Measurements from ENCODE around the gene MCTP2.

GRCh38 chr15:94532226-94532625 lies 300.9 kb downstream of the MCTP2 start:
- TF ChIP-seq CTCF (IDR thresholded peaks at IDR 0.05) = no peak
- TF ChIP-seq NR3C1 (CRISPR knock-in tag; conservative IDR thresholded peaks at IDR 0.05; ENCODE audit: low read depth) = no peak
- TF ChIP-seq E2F5 (CRISPR knock-in tag; IDR thresholded peaks at IDR 0.05) = no peak
- TF ChIP-seq MYBL2 (CRISPR knock-in tag; IDR thresholded peaks at IDR 0.05) = no peak
- TF ChIP-seq SMAD4 (CRISPR knock-in tag; IDR thresholded peaks at IDR 0.05) = no peak
- no peak for TF ChIP-seq E2F4 (CRISPR knock-in tag; IDR thresholded peaks at IDR 0.05; ENCODE audit: borderline replicate concordance, low read depth)
- TF ChIP-seq STAT6 (CRISPR knock-in tag; conservative IDR thresholded peaks at IDR 0.05; ENCODE audit: low read depth) = no peak
- TF ChIP-seq FOXP4 (CRISPR knock-in tag; IDR thresholded peaks at IDR 0.05) = no peak
- TF ChIP-seq MAX (CRISPR knock-in tag; IDR thresholded peaks at IDR 0.05) = no peak
- TF ChIP-seq JUN (CRISPR knock-in tag; IDR thresholded peaks at IDR 0.05) = no peak
- TF ChIP-seq ATF3 (CRISPR knock-in tag; conservative IDR thresholded peaks at IDR 0.05) = no peak
- no peak for TF ChIP-seq ATF6 (CRISPR knock-in tag; IDR thresholded peaks at IDR 0.05)
- no peak for TF ChIP-seq MXD4 (CRISPR knock-in tag; IDR thresholded peaks at IDR 0.05; ENCODE audit: borderline replicate concordance)
- TF ChIP-seq USF1 (CRISPR knock-in tag; IDR thresholded peaks at IDR 0.05) = no peak

Data from WTC11 (cell line).